Skeletal muscle tissue (tissue), 4 donors: ENCODE results near the gene VPS13D. TPM values are rescaled to one million over a fixed set of nuclear protein-coding genes. Genes with fewer than 3 reads are reported as not detected.
"Not testable (repeated sequence)": the region's sequence is repeated elsewhere in the genome, so short reads cannot be mapped to it uniquely, and the experiment has no call there.

Experiments used
- H3K27ac ChIP-seq: one replicate; pipeline ENCODE4 v1.7.0; 2013; ENCODE audit warnings: mild to moderate bottlenecking, low read depth, low read length, inconsistent platforms
- H3K27me3 ChIP-seq, 3 donors: one replicate each; pipeline ENCODE4 v1.7.0; 2013; ENCODE audit warnings: low read length in 3 of 3; ENCODE audit not compliant: control insufficient read depth in 3 of 3, insufficient read depth in 3 of 3
- H3K36me3 ChIP-seq, 3 donors: one replicate each; pipeline ENCODE4 v1.7.0; 2013; ENCODE audit warnings: low read length in 3 of 3; ENCODE audit not compliant: control insufficient read depth in 3 of 3, insufficient read depth in 3 of 3
- H3K4me1 ChIP-seq, 3 donors: one replicate each; pipeline ENCODE4 v1.7.0; 2013; ENCODE audit warnings: low read length in 3 of 3, mild to moderate bottlenecking in 3 of 3; ENCODE audit not compliant: control insufficient read depth in 3 of 3, insufficient read depth in 3 of 3
- H3K4me3 ChIP-seq, 3 donors: one replicate each; pipeline ENCODE4 v1.7.0; 2013; ENCODE audit warnings: low read length in 3 of 3
- H3K9ac ChIP-seq, 3 donors: one replicate each; pipeline ENCODE4 v1.7.0; 2013; ENCODE audit warnings: low read length in 3 of 3, mild to moderate bottlenecking in 3 of 3, moderate library complexity in 2 of 3, low read depth in 1 of 3
- H3K9me3 ChIP-seq, 3 donors: one replicate each; pipeline ENCODE4 v1.7.0; 2013; ENCODE audit warnings: low read length in 3 of 3; ENCODE audit not compliant: control insufficient read depth in 3 of 3
- total RNA-seq: library from RNA; depleted of rRNA; stranded (reverse); fragments of >200 nt; gene quantifications from one replicate; pipeline ENCODE4 v1.2.3, GENCODE V29; 2014
- donor health status: Osteomylitis.

Gene VPS13D
- total RNA-seq, 1 donor from 2014 or later, result 40.2 TPM

- Histone ChIP-seq H3K9ac (no peak overlapping the region), H3K27ac (peak overlapping the region; percentile 19), H3K4me1 (peaks cover 7 to 16% (median 15%) of the 10 kb centered on the region in 3 donors), H3K36me3 (no peaks in the 10 kb centered on the region), H3K27me3 (no peaks in the 10 kb centered on the region), H3K9me3 (no peaks in the 10 kb centered on the region), H3K4me3 (no peak overlapping the region)
Measured at GRCh38 chr1:12528021-12528852, 298.4 kb downstream of the VPS13D start.

- Histone ChIP-seq H3K9ac (no peak overlapping the region), H3K9me3 (no peaks in the 10 kb centered on the region), H3K4me3 (no peak overlapping the region), H3K27me3 (no peaks in the 10 kb centered on the region), H3K27ac (no peak overlapping the region), H3K4me1 (peaks cover 7 to 16% (median 15%) of the 10 kb centered on the region in 3 donors), H3K36me3 (no peaks in the 10 kb centered on the region)
Measured at GRCh38 chr1:12529640-12530174, 299.9 kb downstream of the VPS13D start.

GRCh38 chr1:12530462-12531178 is 300.8 kb downstream of the VPS13D start:
- Histone ChIP-seq H3K27ac (no peak overlapping the region), H3K4me3 (no peak overlapping the region), H3K27me3 (no peaks in the 10 kb centered on the region), H3K4me1 (peaks cover 2 to 10% (median 8%) of the 10 kb centered on the region in 3 donors), H3K9me3 (no peaks in the 10 kb centered on the region), H3K9ac (no peak overlapping the region), H3K36me3 (no peaks in the 10 kb centered on the region)

GRCh38 chr1:12531179-12531499 is 301.3 kb downstream of the VPS13D start:
- Histone ChIP-seq H3K9me3 (peaks cover 0 to 2% (median 0%) of the 10 kb centered on the region in 3 donors), H3K9ac (no peak overlapping the region), H3K4me3 (no peak overlapping the region), H3K36me3 (no peaks in the 10 kb centered on the region), H3K27me3 (no peaks in the 10 kb centered on the region), H3K27ac (no peak overlapping the region), H3K4me1 (peaks cover 0 to 8% (median 6%) of the 10 kb centered on the region in 3 donors)

GRCh38 chr1:12532405-12533315 is 302.8 kb downstream of the VPS13D start:
- Histone ChIP-seq H3K27me3 (no peaks in the 10 kb centered on the region), H3K9me3 (peaks cover 0 to 6% (median 0%) of the 10 kb centered on the region in 3 donors), H3K9ac (no peak overlapping the region), H3K36me3 (no peaks in the 10 kb centered on the region), H3K4me1 (peaks cover 0 to 8% (median 6%) of the 10 kb centered on the region in 3 donors), H3K27ac (no peak overlapping the region), H3K4me3 (no peak overlapping the region)

GRCh38 chr1:12536023-12536639 is 306.3 kb downstream of the VPS13D start:
- peaks cover 0 to 6% (median 0%) of the 10 kb centered on the region in 3 donors for H3K9me3 ChIP-seq
- H3K36me3 ChIP-seq, result no peaks in the 10 kb centered on the region
- H3K27ac ChIP-seq, result no peak overlapping the region
- H3K9ac ChIP-seq, result no peak overlapping the region
- H3K27me3 ChIP-seq, result no peaks in the 10 kb centered on the region
- no peak overlapping the region for H3K4me3 ChIP-seq
- peaks cover 15 to 19% (median 17%) of the 10 kb centered on the region in 3 donors for H3K4me1 ChIP-seq

GRCh38 chr1:12537294-12537693 is 307.5 kb downstream of the VPS13D start:
- H3K27me3 ChIP-seq, result no peaks in the 10 kb centered on the region
- H3K36me3 ChIP-seq, result no peaks in the 10 kb centered on the region
- no peak overlapping the region for H3K9ac ChIP-seq
- H3K4me1 ChIP-seq, result peaks cover 23 to 31% (median 26%) of the 10 kb centered on the region in 3 donors
- H3K27ac ChIP-seq, result no peak overlapping the region
- peaks cover 0 to 6% (median 0%) of the 10 kb centered on the region in 3 donors for H3K9me3 ChIP-seq
- no peak overlapping the region for H3K4me3 ChIP-seq

GRCh38 chr1:12537906-12538461 is 308.2 kb downstream of the VPS13D start:
- H3K4me3 ChIP-seq, result no peak overlapping the region
- H3K36me3 ChIP-seq, result no peaks in the 10 kb centered on the region
- H3K27ac ChIP-seq, result no peak overlapping the region
- H3K27me3 ChIP-seq, result no peaks in the 10 kb centered on the region
- H3K9me3 ChIP-seq, result peaks cover 0 to 6% (median 0%) of the 10 kb centered on the region in 3 donors
- H3K4me1 ChIP-seq, result peaks cover 23 to 31% (median 28%) of the 10 kb centered on the region in 3 donors
- H3K9ac ChIP-seq, result no peak overlapping the region

- H3K36me3 ChIP-seq, H3K9me3 ChIP-seq, H3K4me3 ChIP-seq, H3K27ac ChIP-seq, H3K27me3 ChIP-seq, H3K9ac ChIP-seq: not testable (repeated sequence)
- peaks cover 23 to 31% (median 28%) of the 10 kb centered on the region in 3 donors for H3K4me1 ChIP-seq
Measured at GRCh38 chr1:12538536-12538935, 308.7 kb downstream of the VPS13D start.
